ENCODE data around the gene ROPN1B. TPM values are rescaled to one million over a fixed set of nuclear protein-coding genes. Genes with fewer than 3 reads are reported as not detected.
"Not testable (repeated sequence)": the region's sequence is repeated elsewhere in the genome, so short reads cannot be mapped to it uniquely, and the experiment has no call there.

The ROPN1B gene
- total RNA-seq, 2 experiments from 2014 or later: not detected

DNA sequence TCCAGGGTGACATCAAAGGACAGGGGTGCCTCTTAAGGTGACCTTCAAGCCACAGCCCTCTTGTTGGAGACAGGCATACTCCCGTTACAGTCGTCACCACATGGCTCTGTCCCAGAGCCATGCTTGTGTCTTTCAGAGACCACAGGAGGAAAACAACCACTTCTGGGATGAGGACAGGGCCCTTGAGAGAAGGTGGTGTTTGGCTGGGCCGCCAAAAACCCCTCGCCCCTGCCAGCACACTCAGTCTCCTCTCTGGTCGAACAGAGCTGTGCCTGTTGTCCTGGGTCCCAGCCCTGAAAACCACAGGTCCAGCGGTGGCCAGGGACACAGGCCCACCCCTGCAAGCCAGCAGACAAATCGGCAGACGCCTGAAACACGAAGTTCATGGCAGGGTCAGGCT is 44.7 kb upstream of the ROPN1B start:
- H2AFZ ChIP-seq (ENCODE audit: low read length); H3K79me2 ChIP-seq (ENCODE audit: insufficient read depth, low read depth, low read length); H3K4me1 ChIP-seq (ENCODE audit: insufficient read depth, low read length, poor library complexity, severe bottlenecking); H3K27ac ChIP-seq (ENCODE audit: low read depth, low read length, poor library complexity, severe bottlenecking); POLR2A ChIA-PET; BruUV-seq (replicated peaks); CTCF ChIA-PET (ENCODE audit: unreplicated experiment); H3K4me2 ChIP-seq (ENCODE audit: low read length); H3K36me3 ChIP-seq (ENCODE audit: insufficient read depth, low read length); H3K4me3 ChIP-seq (ENCODE audit: low read depth, low read length, poor library complexity, severe bottlenecking); H3K9me3 ChIP-seq (ENCODE audit: low read length); intact Hi-C loops (cut with micrococcal nuclease; ENCODE audit: unreplicated experiment); H4K20me1 ChIP-seq (ENCODE audit: insufficient read depth, low read length); DNase-seq (ENCODE audit: low spot score); H3K9me2 ChIP-seq (ENCODE audit: insufficient read depth, low read length): not testable (repeated sequence)

DNA sequence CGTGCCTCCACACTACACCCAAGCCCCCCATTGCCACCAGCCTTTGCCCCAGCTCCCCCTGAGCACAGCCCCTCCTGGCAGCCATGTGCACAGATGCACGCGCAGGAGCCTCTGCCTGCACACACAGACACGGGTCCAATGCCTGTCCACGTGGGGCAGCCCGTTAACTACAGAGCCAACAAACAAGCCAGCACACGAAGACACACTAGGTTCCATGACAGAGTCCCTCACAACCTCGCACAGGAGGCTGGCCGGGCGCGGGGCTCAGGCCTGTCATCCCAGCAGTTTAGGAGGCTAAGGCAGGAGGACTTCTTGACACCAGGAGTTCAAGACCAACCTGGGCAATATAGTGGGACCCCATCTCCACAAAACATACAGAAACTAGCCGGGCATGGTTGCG is 43.3 kb upstream of the ROPN1B start:
- POLR2A ChIA-PET; H3K4me1 ChIP-seq (ENCODE audit: insufficient read depth, low read length, poor library complexity, severe bottlenecking); H2AFZ ChIP-seq (ENCODE audit: low read length); H3K4me2 ChIP-seq (ENCODE audit: low read length); DNase-seq (ENCODE audit: low spot score); H3K4me3 ChIP-seq (ENCODE audit: low read depth, low read length, poor library complexity, severe bottlenecking); H3K36me3 ChIP-seq (ENCODE audit: insufficient read depth, low read length); intact Hi-C loops (cut with micrococcal nuclease; ENCODE audit: unreplicated experiment); CTCF ChIA-PET (ENCODE audit: unreplicated experiment); BruUV-seq (replicated peaks); H3K27ac ChIP-seq (ENCODE audit: low read depth, low read length, poor library complexity, severe bottlenecking); H3K9me3 ChIP-seq (ENCODE audit: low read length); H3K79me2 ChIP-seq (ENCODE audit: insufficient read depth, low read depth, low read length); H3K9me2 ChIP-seq (ENCODE audit: insufficient read depth, low read length); H4K20me1 ChIP-seq (ENCODE audit: insufficient read depth, low read length): not testable (repeated sequence)

DNA sequence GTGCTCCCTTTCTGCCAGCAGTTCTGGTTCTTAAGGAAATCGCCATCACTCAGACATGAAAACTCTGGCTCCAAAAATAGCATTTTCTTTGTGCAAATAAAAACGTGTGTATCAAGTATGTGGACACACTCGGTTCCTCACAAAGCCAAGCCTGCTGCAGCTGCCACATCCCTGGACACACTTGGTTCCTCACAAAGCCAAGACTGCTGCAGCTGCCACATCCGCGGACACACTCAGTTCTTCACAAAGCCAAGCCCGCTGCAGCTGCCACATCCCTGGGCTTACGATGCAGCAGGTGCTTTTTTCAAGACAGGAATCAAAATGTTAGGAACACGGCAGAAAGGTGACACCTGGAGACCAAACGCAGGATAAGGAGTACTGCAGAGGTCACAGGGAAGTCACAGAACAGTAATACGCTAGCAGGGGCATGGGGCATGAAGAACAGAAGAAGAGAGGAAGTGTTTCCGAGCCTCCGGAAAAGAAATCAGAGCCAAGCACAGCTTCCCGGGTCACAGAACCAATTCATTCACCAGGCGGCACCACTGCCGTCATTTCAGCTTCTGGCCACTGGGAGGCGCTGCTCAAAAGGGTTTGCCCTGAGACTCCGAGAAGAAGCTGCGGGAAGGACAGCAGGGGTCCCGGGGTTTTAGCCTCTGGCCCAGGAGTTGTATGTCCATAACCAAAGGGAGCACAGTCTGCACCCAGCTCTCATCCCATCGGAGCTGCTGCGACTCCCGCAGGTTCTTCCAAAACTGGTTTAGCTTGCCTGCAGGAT is 40.0 kb upstream of the ROPN1B start:
- H3K79me2 ChIP-seq (ENCODE audit: insufficient read depth, low read depth, low read length); H3K9me2 ChIP-seq (ENCODE audit: insufficient read depth, low read length); H3K9me3 ChIP-seq (ENCODE audit: low read length); BruUV-seq (replicated peaks); H3K4me3 ChIP-seq (ENCODE audit: low read depth, low read length, poor library complexity, severe bottlenecking); intact Hi-C loops (cut with micrococcal nuclease; ENCODE audit: unreplicated experiment); H2AFZ ChIP-seq (ENCODE audit: low read length); H3K27ac ChIP-seq (ENCODE audit: low read depth, low read length, poor library complexity, severe bottlenecking); POLR2A ChIA-PET; H3K4me1 ChIP-seq (ENCODE audit: insufficient read depth, low read length, poor library complexity, severe bottlenecking); H3K4me2 ChIP-seq (ENCODE audit: low read length); CTCF ChIA-PET (ENCODE audit: unreplicated experiment); H4K20me1 ChIP-seq (ENCODE audit: insufficient read depth, low read length); H3K36me3 ChIP-seq (ENCODE audit: insufficient read depth, low read length): not testable (repeated sequence)
- DNase-seq (ENCODE audit: low spot score): peak; percentile 19
- TF ChIP-seq, protein P1, sequence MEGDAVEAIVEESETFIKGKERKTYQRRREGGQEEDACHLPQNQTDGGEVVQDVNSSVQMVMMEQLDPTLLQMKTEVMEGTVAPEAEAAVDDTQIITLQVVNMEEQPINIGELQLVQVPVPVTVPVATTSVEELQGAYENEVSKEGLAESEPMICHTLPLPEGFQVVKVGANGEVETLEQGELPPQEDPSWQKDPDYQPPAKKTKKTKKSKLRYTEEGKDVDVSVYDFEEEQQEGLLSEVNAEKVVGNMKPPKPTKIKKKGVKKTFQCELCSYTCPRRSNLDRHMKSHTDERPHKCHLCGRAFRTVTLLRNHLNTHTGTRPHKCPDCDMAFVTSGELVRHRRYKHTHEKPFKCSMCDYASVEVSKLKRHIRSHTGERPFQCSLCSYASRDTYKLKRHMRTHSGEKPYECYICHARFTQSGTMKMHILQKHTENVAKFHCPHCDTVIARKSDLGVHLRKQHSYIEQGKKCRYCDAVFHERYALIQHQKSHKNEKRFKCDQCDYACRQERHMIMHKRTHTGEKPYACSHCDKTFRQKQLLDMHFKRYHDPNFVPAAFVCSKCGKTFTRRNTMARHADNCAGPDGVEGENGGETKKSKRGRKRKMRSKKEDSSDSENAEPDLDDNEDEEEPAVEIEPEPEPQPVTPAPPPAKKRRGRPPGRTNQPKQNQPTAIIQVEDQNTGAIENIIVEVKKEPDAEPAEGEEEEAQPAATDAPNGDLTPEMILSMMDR (conservative IDR thresholded peaks at IDR 0.05; ENCODE audit: low read length): peak; percentile 71

DNA sequence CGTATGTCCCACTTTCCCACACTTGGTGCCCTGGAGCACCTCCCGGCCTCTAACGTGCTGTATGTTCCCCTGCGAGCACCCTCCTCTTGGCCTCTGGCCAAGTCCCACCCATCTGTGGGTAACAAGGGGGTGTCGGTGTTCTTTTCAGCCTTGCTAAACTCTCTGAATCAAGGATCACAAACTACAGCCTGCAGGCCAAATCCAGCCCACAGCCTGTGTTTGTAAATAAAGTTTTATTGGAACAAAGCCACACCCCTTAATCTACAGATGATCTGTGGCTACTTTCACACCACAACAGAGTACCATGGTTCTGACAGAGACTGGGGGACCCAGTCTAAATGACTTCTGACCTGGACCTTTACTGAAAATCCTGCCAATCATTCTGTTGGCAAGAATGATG is 39.2 kb upstream of the ROPN1B start:
- DNase-seq (ENCODE audit: low spot score); H2AFZ ChIP-seq (ENCODE audit: low read length); H3K36me3 ChIP-seq (ENCODE audit: insufficient read depth, low read length); H3K4me2 ChIP-seq (ENCODE audit: low read length); H3K79me2 ChIP-seq (ENCODE audit: insufficient read depth, low read depth, low read length); H3K4me3 ChIP-seq (ENCODE audit: low read depth, low read length, poor library complexity, severe bottlenecking); POLR2A ChIA-PET; BruUV-seq (replicated peaks); H3K4me1 ChIP-seq (ENCODE audit: insufficient read depth, low read length, poor library complexity, severe bottlenecking); H3K9me3 ChIP-seq (ENCODE audit: low read length); CTCF ChIA-PET (ENCODE audit: unreplicated experiment); H4K20me1 ChIP-seq (ENCODE audit: insufficient read depth, low read length); H3K9me2 ChIP-seq (ENCODE audit: insufficient read depth, low read length); H3K27ac ChIP-seq (ENCODE audit: low read depth, low read length, poor library complexity, severe bottlenecking); intact Hi-C loops (cut with micrococcal nuclease; ENCODE audit: unreplicated experiment): not testable (repeated sequence)

DNA sequence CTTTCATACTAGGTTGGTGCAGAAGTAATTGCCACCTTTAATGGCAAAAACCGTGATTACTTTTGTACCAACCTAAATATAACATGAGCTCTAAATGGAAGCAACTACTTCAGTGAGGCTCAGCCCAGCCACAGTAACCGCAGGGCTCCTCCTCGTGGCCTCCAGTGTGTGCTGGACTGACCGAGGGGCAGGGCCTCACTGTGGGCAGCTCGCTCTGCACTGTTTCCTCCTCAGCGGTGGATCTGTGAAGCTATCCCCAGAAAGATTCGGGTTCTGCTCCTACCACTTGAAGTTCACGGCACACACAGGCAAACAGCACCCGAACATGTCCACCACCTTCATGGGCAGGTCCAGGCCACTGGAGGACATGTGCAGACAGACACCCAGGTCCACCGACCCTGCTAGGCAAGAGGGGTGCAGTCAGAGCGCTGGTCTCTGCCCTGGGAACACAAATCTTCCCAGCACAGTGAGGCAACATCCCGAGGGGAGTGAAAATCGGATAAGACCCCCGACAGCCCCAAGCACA is 37.6 kb upstream of the ROPN1B start:
- DNase-seq (ENCODE audit: low spot score); H3K9me3 ChIP-seq (ENCODE audit: low read length); H3K9me2 ChIP-seq (ENCODE audit: insufficient read depth, low read length); H3K79me2 ChIP-seq (ENCODE audit: insufficient read depth, low read depth, low read length); H3K4me2 ChIP-seq (ENCODE audit: low read length); BruUV-seq (replicated peaks); H4K20me1 ChIP-seq (ENCODE audit: insufficient read depth, low read length); H3K4me3 ChIP-seq (ENCODE audit: low read depth, low read length, poor library complexity, severe bottlenecking); POLR2A ChIA-PET; H2AFZ ChIP-seq (ENCODE audit: low read length); CTCF ChIA-PET (ENCODE audit: unreplicated experiment); H3K36me3 ChIP-seq (ENCODE audit: insufficient read depth, low read length); intact Hi-C loops (cut with micrococcal nuclease; ENCODE audit: unreplicated experiment); H3K4me1 ChIP-seq (ENCODE audit: insufficient read depth, low read length, poor library complexity, severe bottlenecking); H3K27ac ChIP-seq (ENCODE audit: low read depth, low read length, poor library complexity, severe bottlenecking): not testable (repeated sequence)

Measured in OCI-LY7 (cell line).